NCI-H1092 (cell line): ENCODE results near the gene GFM1.

Source experiments
- DNase-seq: peaks from one replicate; lab custom pipeline; 2025; lab: John Stamatoyannopoulos, UW

GFM1 gene

GRCh38 chr3:158644345-158644908 is at the start of gene GFM1:
Gene GFM1 (plus strand): TSS chr3:158644527. CDS start chr3:158644635, 108 bp downstream.
- peak; percentile 94 for DNase-seq

- DNase-seq: no peak
These were observed 43.5 kb upstream of the GFM1 start for GRCh38 chr3:158600787-158601186.

GRCh38 chr3:158602227-158602626 is 42.1 kb upstream of the GFM1 start:
- no peak for DNase-seq

- DNase-seq: no peak
These were observed 26.1 kb upstream of the GFM1 start for GRCh38 chr3:158617982-158618875.

- no peak for DNase-seq
These were observed 18.4 kb upstream of the GFM1 start for GRCh38 chr3:158625881-158626280.

- no peak for DNase-seq
These were observed 12.3 kb upstream of the GFM1 start for GRCh38 chr3:158631981-158632380.

- no peak for DNase-seq
These were observed 3.7 kb upstream of the GFM1 start for GRCh38 chr3:158640646-158641045.

GRCh38 chr3:158642005-158642404 is 2.3 kb upstream of the GFM1 start:
- no peak for DNase-seq

- DNase-seq: no peak
These were observed 1.7 kb upstream of the GFM1 start for GRCh38 chr3:158642474-158643210.

- DNase-seq: no peak
These were observed 5.5 kb downstream of the GFM1 start for GRCh38 chr3:158649791-158650190.

GRCh38 chr3:158651192-158651591 is 6.9 kb downstream of the GFM1 start:
- DNase-seq: no peak

GRCh38 chr3:158652463-158652862 is 8.1 kb downstream of the GFM1 start:
- no peak for DNase-seq

- DNase-seq: no peak
These were observed 14.6 kb downstream of the GFM1 start for GRCh38 chr3:158658889-158659288.

- DNase-seq: peak; percentile 3
These were observed 15.3 kb downstream of the GFM1 start for GRCh38 chr3:158659454-158660237.

- no peak for DNase-seq
These were observed 16.4 kb downstream of the GFM1 start for GRCh38 chr3:158660711-158661110.

- DNase-seq: no peak
These were observed 18.9 kb downstream of the GFM1 start for GRCh38 chr3:158663246-158663645.

GRCh38 chr3:158663832-158664231 is 19.5 kb downstream of the GFM1 start:
- DNase-seq: no peak

- no peak for DNase-seq
These were observed 22.1 kb downstream of the GFM1 start for GRCh38 chr3:158666416-158666815.

- DNase-seq: no peak
These were observed 24.2 kb downstream of the GFM1 start for GRCh38 chr3:158668506-158668905.

GRCh38 chr3:158671821-158672214 is 27.5 kb downstream of the GFM1 start:
- DNase-seq: no peak

- DNase-seq: no peak
These were observed 28.2 kb downstream of the GFM1 start, which contains the start of gene LXN for GRCh38 chr3:158672215-158673176. Gene LXN (minus strand): TSS chr3:158672648. CDS start chr3:158672478, 170 bp downstream.
